Measurements from ENCODE around the gene BLOC1S1. TPM values are rescaled to one million over a fixed set of nuclear protein-coding genes. Genes with fewer than 3 reads are reported as not detected.

The BLOC1S1 gene
- polyA plus RNA-seq, 2 of the 4 experiments (the other 2 are of a cell fraction), result 112 to 138 TPM

GRCh38 chr12:55704824-55705718 lies 10.8 kb upstream of the BLOC1S1 start:
- FAIRE-seq (no peak), DNase-seq (ENCODE audit: low read depth in 1 of 2, low spot score in 1 of 2) (no peak), ATAC-seq (no peak)
- no peak overlapping the region for H3K4me3 ChIP-seq
- peaks cover 16% of the 10 kb centered on the region; the same call in 2 of the 3 replicates for H3K4me1 ChIP-seq
- ChIA-PET CTCF (interaction anchor here (0.6 to 3.1 kb wide), 7 partner anchors 9 to 230 kb away, joined by 3 to 20 read pairs (median 5); partner anchors contain the start of gene BLOC1S1), POLR2A (interaction anchor here (1.4 kb wide), 1 partner anchor 11 kb away, joined by 5 read pairs; the partner anchor contains the start of gene BLOC1S1)
- no peak overlapping the region for H3K4me2 ChIP-seq
- TF ChIP-seq EHMT2 (IDR thresholded peaks at IDR 0.05; ENCODE audit: low read depth) (no peak), JUNB (IDR thresholded peaks at IDR 0.05) (no peak), HOXB5 (CRISPR knock-in tag; IDR thresholded peaks at IDR 0.05) (no peak), KDM5A (IDR thresholded peaks at IDR 0.05) (no peak), ZSCAN20 (CRISPR knock-in tag; IDR thresholded peaks at IDR 0.05) (no peak), HDAC2 (IDR thresholded peaks at IDR 0.05) (no peak), FOSL2 (IDR thresholded peaks at IDR 0.05) (no peak), FOSL2 (CRISPR knock-in tag; IDR thresholded peaks at IDR 0.05) (no peak)
- 60% methylated on average over 9 of the region's 9 CpGs for WGBS (ENCODE audit: missing lambda C conversion rate)
- no peak overlapping the region for H3K27ac ChIP-seq
- H3K9me3 ChIP-seq, result no peaks in the 10 kb centered on the region

GRCh38 chr12:55705782-55706402 lies 10.0 kb upstream of the BLOC1S1 start:
- no peak overlapping the region for H3K4me2 ChIP-seq
- no peaks in the 10 kb centered on the region for H3K9me3 ChIP-seq
- WGBS (ENCODE audit: missing lambda C conversion rate), result 37% methylated on average over 5 of the region's 5 CpGs
- no peak overlapping the region for H3K27ac ChIP-seq
- ChIA-PET POLR2A (interaction anchor here (1.4 kb wide), 1 partner anchor 10 kb away, joined by 5 read pairs; the partner anchor contains the start of gene BLOC1S1), CTCF (interaction anchor here (0.6 to 3.1 kb wide), 9 partner anchors 8 to 229 kb away, joined by 3 to 20 read pairs (median 3); partner anchors contain the start of gene BLOC1S1)
- ATAC-seq (peak in 1 of 2 experiments; percentile 66; a peak in 3 of 6 replicates), FAIRE-seq (no peak), DNase-seq (ENCODE audit: low read depth in 1 of 2, low spot score in 1 of 2) (peak; percentile 27 to 41)
- peak; percentile 32; the same call in 2 of the 3 replicates for TF ChIP-seq CTCF (IDR thresholded peaks at IDR 0.05)
- TF ChIP-seq FOSL2 (IDR thresholded peaks at IDR 0.05), result no peak
- no peak for TF ChIP-seq FOSL2 (CRISPR knock-in tag; IDR thresholded peaks at IDR 0.05)
- 0 out of 5 replicates have a peak, but pooled peaks of 1 of the 2 experiments have one; percentile 17 for TF ChIP-seq RAD21 (conservative IDR thresholded peaks at IDR 0.05 in 1 of 2, IDR thresholded peaks at IDR 0.05 in 1 of 2)
- peaks cover 16% of the 10 kb centered on the region; the same call in 2 of the 3 replicates for H3K4me1 ChIP-seq
- no peak overlapping the region for H3K4me3 ChIP-seq

- Histone ChIP-seq H3K4me3 (no peak overlapping the region), H3K4me1 (peaks cover 16% of the 10 kb centered on the region; the same call in 2 of the 3 replicates), H3K9me3 (no peaks in the 10 kb centered on the region), H3K4me2 (peak overlapping the region; percentile 99; the same call in 2 of the 3 replicates), H3K27ac (no peak overlapping the region)
- TF ChIP-seq ZC3H11A (IDR thresholded peaks at IDR 0.05), result no peak
- no peak for TF ChIP-seq ELK1 (IDR thresholded peaks at IDR 0.05; ENCODE audit: low read depth, low read length)
- no peak for TF ChIP-seq CTCF (IDR thresholded peaks at IDR 0.05)
- 75% methylated on average over 2 of the region's 2 CpGs for WGBS (ENCODE audit: missing lambda C conversion rate)
- no peak for DNase-seq (ENCODE audit: low read depth in 1 of 2, low spot score in 1 of 2)
- ChIA-PET POLR2A (interaction anchor here (1.4 kb wide), 1 partner anchor 9 kb away, joined by 5 read pairs; the partner anchor contains the start of gene BLOC1S1), CTCF (interaction anchor here (0.6 to 3.1 kb wide), 8 partner anchors 9 to 228 kb away, joined by 3 to 20 read pairs (median 4); partner anchors contain the start of genes BLOC1S1 and RDH5)
- no peak for FAIRE-seq
- ATAC-seq, result no peak; a peak in 1 of 6 replicates
These were observed 9.2 kb upstream of the BLOC1S1 start for GRCh38 chr12:55706568-55707218.

All from A549 (cell line).